Measurements from ENCODE around the gene FLII. TPM values are rescaled to one million over a fixed set of nuclear protein-coding genes. Genes with fewer than 3 reads are reported as not detected.
A peak's percentile ranks its signal among the peaks of the same experiment; 100 is the strongest.

The FLII gene
- total RNA-seq, 1 experiment from 2014 or later, result 264 TPM

DNA sequence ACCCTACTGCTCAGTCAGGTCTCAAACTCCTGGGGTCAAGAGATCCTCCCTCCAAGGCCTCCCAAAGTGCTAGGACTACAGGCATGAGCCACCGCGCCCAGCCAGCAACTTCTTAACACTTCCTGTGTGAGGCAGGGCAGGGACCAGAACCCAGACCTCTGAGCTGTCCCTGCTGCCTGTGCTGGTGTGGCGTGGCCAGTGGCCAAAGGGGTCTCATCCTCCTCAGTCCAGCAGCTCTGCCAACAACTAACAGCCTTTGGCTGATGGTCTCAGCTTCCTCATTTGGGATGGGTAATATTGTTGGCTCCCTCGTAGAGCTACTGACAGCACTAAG lies 34.5 kb downstream of the FLII start (continued):
- TF ChIP-seq REST (IDR thresholded peaks at IDR 0.05; ENCODE audit: low read depth), result no peak
- no peak for TF ChIP-seq RAD21 (IDR thresholded peaks at IDR 0.05; ENCODE audit: low read depth)
- TF ChIP-seq ZFX (IDR thresholded peaks at IDR 0.05), result no peak
- no peak for TF ChIP-seq POLR2AphosphoS5 (IDR thresholded peaks at IDR 0.05; ENCODE audit: low read depth, low read length)
- TF ChIP-seq, protein P1, sequence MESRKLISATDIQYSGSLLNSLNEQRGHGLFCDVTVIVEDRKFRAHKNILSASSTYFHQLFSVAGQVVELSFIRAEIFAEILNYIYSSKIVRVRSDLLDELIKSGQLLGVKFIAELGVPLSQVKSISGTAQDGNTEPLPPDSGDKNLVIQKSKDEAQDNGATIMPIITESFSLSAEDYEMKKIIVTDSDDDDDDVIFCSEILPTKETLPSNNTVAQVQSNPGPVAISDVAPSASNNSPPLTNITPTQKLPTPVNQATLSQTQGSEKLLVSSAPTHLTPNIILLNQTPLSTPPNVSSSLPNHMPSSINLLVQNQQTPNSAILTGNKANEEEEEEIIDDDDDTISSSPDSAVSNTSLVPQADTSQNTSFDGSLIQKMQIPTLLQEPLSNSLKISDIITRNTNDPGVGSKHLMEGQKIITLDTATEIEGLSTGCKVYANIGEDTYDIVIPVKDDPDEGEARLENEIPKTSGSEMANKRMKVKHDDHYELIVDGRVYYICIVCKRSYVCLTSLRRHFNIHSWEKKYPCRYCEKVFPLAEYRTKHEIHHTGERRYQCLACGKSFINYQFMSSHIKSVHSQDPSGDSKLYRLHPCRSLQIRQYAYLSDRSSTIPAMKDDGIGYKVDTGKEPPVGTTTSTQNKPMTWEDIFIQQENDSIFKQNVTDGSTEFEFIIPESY (IDR thresholded peaks at IDR 0.05; ENCODE audit: extremely low read depth, insufficient replicate concordance, low read length), result no peak
- no peak for TF ChIP-seq CBX3 (IDR thresholded peaks at IDR 0.05; ENCODE audit: low read depth)
- no peak for TF ChIP-seq TCF7L2 (IDR thresholded peaks at IDR 0.05; ENCODE audit: borderline replicate concordance, extremely low read depth, insufficient read depth, insufficient read length)

- POLR2A ChIA-PET, result no interaction called here
- intact Hi-C loops (cut with micrococcal nuclease), result loop anchor here (5.0 kb wide), 1 partner anchor 77 kb away; no protein-coding TSS in a partner anchor
- no peak overlapping the region for H3K9ac ChIP-seq (ENCODE audit: low read length)
- H3K9me3 ChIP-seq (ENCODE audit: control insufficient read depth in 1 of 2, insufficient read depth in 1 of 2, low read depth in 1 of 2, low read length in 2 of 2), result no peaks in the 10 kb centered on the region
- no peak overlapping the region for H3K27ac ChIP-seq (ENCODE audit: low read depth, low read length)
- DNase-seq (ENCODE audit: low read depth, low spot score), result no peak
- no peaks in the 10 kb centered on the region for H3K9me2 ChIP-seq (ENCODE audit: insufficient read depth)
- H2AFZ ChIP-seq (ENCODE audit: low read depth, low read length, poor library complexity, severe bottlenecking), result no peak overlapping the region
- no peaks in the 10 kb centered on the region for H3K36me3 ChIP-seq (ENCODE audit: control insufficient read depth in 1 of 2, insufficient read depth in 2 of 2, low read length in 2 of 2)
- no peaks in the 10 kb centered on the region for H3K79me2 ChIP-seq (ENCODE audit: insufficient read depth, low read length)
- H3K4me1 ChIP-seq (ENCODE audit: control insufficient read depth in 1 of 2, insufficient read depth in 2 of 2, low read length in 2 of 2), result peaks cover 21 to 34% of the 10 kb centered on the region in 2 experiments
- no peak for ATAC-seq
- H3K27me3 ChIP-seq (ENCODE audit: insufficient read depth, low read length), result no peaks in the 10 kb centered on the region
- CTCF ChIA-PET, result interaction anchor here (1.2 kb wide), 1 partner anchor 35 kb away, joined by 3 read pairs; the partner anchor contains the start of gene ALKBH5
- RAD21 ChIA-PET (ENCODE audit: low non-redundant PET in 1 of 2, low total read pairs in 2 of 2, uncharacterized antibody in 2 of 2, unreplicated experiment in 2 of 2), result no interaction called here
- H3K4me2 ChIP-seq (ENCODE audit: low read length), result peak overlapping the region; percentile 16; the same call in 1 of the 2 replicates
- BruUV-seq (replicated peaks), result no TSS peak
- no peak overlapping the region for H3K4me3 ChIP-seq (replicated peaks in 1 of 2; ENCODE audit: low read depth in 1 of 2, low read length in 2 of 2)
- no peaks in the 10 kb centered on the region for H4K20me1 ChIP-seq (ENCODE audit: insufficient read depth)
- no peak for TF ChIP-seq ZFX (IDR thresholded peaks at IDR 0.05)
- TF ChIP-seq SIN3A (IDR thresholded peaks at IDR 0.05; ENCODE audit: low read depth), result no peak
- TF ChIP-seq, protein P1 (IDR thresholded peaks at IDR 0.05; ENCODE audit: extremely low read depth, insufficient replicate concordance, low read length), result no peak
- no peak for TF ChIP-seq JUND (IDR thresholded peaks at IDR 0.05)
- no peak for TF ChIP-seq POLR2A (IDR thresholded peaks at IDR 0.05; ENCODE audit: borderline replicate concordance, extremely low read depth, insufficient read depth, insufficient read length)
- TF ChIP-seq EGR1 (IDR thresholded peaks at IDR 0.05; ENCODE audit: low read depth), result no peak
- TF ChIP-seq FOSL1 (IDR thresholded peaks at IDR 0.05; ENCODE audit: low read depth), result no peak
- TF ChIP-seq, protein P2, sequence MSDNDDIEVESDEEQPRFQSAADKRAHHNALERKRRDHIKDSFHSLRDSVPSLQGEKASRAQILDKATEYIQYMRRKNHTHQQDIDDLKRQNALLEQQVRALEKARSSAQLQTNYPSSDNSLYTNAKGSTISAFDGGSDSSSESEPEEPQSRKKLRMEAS (IDR thresholded peaks at IDR 0.05), result no peak
- TF ChIP-seq ZNF274 (IDR thresholded peaks at IDR 0.05; ENCODE audit: low read depth, low read length), result no peak
- no peak for TF ChIP-seq SRF (IDR thresholded peaks at IDR 0.05; ENCODE audit: low read depth)
Measured at GRCh38 chr17:18218756-18219415, 39.7 kb downstream of the FLII start.

All from HCT116 (cell line).